Kidney capillary endothelial cell (primary cell): ENCODE results near the gene SRGAP1.
A peak's percentile ranks its signal among the peaks of the same experiment; 100 is the strongest.
"Not testable (repeated sequence)": the region's sequence is repeated elsewhere in the genome, so short reads cannot be mapped to it uniquely, and the experiment has no call there.

ENCODE experiments used
- DNase-seq: peaks from one replicate; pipeline ENCODE4 v3.0.0-alpha.2; 2018; ENCODE audit warnings: low spot score

The SRGAP1 gene

GRCh38 chr12:64009321-64010068, 165.0 kb downstream of the SRGAP1 start:
- DNase-seq, result no peak

DNA sequence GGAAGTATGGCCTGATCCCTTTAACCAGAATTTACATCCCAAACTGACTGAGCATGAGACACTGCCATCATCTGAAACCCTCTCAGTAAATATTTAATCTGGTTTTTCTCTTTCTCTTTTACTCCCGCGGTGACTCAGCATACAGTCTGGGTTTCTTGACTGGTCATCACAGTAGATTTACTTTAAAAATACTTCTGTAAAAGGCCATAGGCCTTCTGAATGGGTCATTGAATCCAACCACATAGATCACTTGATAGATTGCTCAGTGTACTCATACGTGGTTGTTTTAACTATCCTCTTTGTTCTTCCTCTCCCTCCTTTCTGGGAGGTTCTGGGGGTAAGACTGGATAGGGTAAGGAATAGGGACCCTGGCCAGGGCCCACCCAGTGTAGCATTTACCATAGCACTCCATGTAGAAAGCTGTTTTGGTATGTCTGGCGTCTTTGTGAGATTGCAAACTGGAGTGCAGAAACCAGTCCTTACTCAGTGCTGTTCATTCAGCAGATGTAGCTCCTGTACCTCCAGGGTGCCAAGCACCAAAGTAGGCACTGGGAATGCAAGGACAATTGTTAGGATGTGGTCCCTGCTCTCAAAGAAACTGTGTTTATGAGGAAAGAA, 165.7 kb downstream of the SRGAP1 start:
- DNase-seq, result no peak

GRCh38 chr12:64016521-64016920, 172.0 kb downstream of the SRGAP1 start:
- DNase-seq, result no peak

GRCh38 chr12:64018116-64018515, 173.6 kb downstream of the SRGAP1 start:
- DNase-seq, result not testable (repeated sequence)

DNA sequence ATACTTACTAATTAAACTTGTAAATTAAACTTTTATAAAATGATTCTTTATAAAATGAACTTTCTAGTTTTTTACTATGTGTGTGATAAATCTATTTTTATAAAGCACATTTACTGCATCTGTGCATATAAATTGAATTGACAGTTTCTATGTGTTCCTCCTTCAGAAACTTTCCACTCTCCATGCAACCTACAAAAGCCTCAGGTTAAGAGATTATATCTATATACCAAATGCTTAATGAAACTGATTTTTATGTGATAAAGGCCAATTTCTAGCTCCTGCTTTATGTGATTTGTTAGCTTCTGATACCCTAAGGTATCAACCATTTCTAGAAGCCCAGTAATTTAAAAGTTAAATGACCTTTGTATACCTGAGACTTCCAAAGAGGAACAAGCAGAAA, 174.0 kb downstream of the SRGAP1 start:
- no peak for DNase-seq

DNA sequence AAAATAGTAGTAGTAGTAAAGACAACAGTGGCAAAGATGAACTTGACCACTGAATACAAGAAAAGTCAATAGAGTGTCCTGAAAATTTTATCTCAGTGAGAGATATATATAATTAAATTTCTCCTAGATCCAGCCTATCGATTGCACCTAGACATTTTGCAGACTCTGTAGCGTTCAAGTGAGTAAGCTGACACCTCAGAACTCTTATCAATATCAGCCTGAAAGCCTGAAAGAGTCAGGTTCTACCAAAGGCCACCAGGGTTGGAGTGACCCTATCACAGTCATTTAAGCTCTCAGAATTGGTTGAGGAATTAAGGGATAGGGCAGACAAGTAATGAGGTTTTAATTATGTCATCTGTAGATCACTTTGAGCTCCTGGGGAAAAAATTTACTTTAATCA, 174.6 kb downstream of the SRGAP1 start:
- DNase-seq, result no peak

- no peak for DNase-seq
Measured at GRCh38 chr12:64019654-64020053, 175.2 kb downstream of the SRGAP1 start.

DNA sequence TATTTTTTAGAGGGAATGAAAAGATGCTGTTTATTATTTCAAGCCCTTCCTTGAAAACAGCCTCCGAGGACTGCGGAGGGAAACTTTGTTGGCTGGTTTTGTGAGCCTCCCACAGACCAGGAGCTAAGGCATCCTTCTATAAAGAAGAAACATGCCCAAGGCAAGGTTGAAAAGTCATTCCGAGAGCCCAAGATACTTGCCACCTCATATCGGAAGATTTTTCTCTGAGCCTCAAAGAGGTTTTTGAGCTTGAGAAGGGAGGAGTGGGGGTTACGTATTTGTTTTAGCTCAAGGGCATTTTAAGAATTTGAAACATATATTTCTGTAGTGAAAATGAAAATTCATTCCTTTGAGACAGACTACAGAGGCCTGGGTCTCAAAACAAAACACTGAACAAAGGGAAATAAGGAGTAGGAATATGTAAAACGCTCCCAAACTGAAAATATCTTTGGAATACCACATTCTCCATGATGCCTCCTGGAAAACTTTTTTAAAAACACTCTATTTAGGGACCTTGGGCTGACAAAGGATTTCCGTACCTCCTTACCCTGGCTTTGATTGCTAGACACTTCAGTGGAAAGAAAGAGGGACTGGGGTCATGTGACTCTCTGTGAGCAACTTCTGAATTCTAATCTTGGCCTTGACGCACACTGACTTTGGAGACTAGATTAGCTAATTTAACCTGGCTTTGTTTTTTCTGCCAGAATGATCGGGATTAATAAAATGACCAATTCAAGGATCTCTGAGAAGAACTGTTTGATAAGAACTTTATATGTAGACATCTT, 180.9 kb downstream of the SRGAP1 start:
- no peak for DNase-seq

- DNase-seq, result no peak
Measured at GRCh38 chr12:64027311-64027710, 182.8 kb downstream of the SRGAP1 start.

DNA sequence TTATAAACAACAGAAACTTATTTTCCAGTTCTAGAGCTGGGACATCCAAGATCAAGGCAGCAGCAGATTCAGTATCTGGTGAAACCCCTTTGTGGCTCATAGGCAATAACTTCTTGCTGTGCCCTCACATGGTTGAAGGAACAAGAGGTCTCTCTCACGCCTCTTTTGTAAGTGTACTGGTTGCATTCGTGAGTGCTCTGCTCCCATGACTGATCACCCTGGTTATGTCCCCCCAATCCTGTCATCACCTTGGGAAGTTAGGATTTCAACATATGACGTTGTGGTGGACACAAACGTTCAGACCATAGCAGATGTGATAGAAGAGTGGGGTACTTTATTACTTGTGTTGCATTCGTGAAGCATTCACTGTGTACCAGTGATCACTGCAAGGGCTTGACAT, 184.0 kb downstream of the SRGAP1 start:
- DNase-seq, result no peak

DNA sequence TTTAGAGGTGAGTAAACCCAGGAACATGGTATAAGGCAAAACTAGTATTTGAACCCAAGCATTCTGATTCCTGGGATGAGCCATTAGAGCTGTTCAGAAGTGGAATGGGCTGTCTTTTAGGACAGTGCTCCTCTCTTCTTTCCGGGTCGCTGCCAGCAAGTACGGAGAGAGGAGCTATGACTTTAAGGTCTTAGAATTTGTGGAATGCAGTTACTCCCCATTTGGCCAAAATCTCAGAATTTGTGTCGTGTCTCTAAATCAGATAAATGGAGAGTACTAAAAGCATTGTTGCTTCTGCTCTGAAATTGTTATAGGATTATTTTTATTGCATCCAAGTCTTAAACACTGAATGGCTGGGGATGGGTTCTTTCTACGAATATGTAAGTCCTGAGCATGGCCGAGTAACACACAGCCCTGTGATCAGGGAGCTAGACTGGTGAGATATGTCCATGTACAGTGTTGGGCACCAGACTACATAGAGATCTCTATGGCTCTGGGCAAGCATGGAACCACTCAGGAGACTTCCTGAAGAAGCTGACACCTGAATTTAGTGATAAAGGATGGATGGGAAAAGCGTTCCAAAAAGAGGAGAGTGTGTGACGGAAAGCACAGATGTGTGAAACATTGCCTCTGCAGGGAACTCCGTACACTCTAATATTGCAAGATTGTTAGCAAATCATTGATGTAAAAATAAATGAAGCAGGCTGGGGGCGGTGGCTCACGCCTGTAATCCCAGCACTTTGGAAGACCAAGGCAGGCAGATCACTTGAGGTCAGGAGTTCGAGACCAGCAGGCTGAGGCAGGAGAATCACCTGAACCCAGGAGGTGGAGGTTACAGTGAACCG, 184.7 kb downstream of the SRGAP1 start:
- DNase-seq, result no peak

DNA sequence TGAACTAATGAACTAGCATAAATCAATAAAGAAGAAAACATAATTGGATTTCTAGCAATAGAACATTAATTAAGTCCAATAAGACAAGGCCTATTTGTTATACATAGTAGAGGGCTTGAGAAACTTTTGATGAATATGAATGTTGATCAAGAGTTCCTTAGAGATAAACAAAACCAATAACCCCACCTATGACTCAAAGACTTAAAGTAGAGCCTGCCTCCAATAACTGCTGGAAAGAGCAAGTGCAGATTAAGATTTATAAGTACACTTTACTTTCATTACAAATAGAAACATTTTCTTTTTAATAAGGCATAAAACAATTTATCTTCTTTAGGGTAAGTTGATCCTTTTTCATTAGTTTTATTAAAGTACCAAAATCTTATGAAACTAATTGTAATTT, 185.7 kb downstream of the SRGAP1 start:
- no peak for DNase-seq

GRCh38 chr12:64034056-64034455, 189.6 kb downstream of the SRGAP1 start:
- DNase-seq, result not testable (repeated sequence)

DNA sequence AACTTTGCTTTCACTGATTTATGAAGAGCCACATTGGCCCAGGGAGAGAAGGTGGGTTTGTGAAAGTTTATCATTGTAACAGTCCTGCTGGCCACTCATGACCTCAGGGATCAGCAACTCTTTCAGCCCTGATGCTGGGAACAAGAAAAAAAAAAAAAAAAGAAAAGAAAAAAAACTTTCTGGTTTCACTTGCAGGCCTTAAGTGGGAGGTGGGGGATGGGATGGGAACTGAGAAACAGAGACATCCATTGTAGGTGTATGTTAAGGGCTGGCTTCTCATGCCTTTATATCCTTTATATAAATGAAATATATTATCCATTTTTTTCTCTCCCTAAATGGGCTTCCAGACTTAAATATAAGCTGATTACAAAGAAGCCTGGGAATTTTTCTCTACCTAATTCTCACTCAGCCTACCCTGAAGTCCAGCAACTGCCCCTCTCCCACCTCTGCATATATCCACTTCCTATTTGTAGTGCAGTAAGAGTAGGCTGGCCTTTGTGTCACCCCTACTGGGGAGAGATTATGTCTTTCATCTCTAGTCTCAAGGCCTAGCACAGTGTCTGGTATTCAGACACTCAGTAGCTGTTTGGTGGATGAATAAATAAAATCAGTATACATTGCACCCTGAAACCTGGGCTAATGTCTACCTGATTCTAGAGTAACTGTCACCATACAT, 190.5 kb downstream of the SRGAP1 start:
- no peak for DNase-seq

- no peak for DNase-seq
Measured at GRCh38 chr12:64036414-64036813, 191.9 kb downstream of the SRGAP1 start.

- DNase-seq, result peak; percentile 1
Measured at GRCh38 chr12:64039281-64039871, 194.9 kb downstream of the SRGAP1 start.

DNA sequence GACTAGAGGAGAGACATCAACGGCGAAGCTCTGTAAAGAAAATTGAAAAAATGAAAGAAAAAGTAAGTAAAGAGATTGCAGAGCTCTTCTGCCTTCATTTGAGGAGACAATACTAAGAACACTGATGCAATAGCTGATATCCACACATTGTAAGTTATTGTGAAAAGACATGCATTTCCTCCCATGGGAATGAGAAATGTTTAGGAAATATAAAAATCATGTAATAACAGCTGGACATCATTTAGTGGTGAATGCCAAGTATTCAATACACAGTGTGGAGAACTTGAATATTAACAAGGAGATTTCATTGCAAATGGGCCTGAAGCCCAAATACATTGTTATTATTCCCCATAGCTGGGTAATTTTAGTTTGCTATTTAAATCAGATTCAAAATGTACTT, 198.4 kb downstream of the SRGAP1 start:
- DNase-seq, result no peak

DNA sequence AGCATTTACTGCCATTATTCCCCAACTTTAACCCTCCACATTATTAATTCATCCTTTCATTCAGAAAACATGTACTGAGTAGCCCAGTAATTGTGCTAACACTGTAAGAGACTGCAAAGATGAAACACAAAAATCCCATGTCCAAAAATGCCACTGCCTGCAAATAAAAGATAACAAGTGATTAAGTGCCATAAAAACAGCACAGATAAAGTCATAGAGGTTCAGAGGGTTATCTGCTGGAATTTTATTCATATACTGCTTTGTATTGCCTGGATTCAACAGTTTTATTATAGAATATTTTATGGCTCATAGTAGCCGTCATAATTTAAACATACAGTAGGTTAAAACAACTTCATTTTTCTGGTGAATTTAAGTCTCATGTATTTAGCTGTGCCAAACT, 199.7 kb downstream of the SRGAP1 start:
- DNase-seq, result no peak

- no peak for DNase-seq
Measured at GRCh38 chr12:64051057-64051456, 206.6 kb downstream of the SRGAP1 start.

- no peak for DNase-seq
Measured at GRCh38 chr12:64053117-64053516, 208.6 kb downstream of the SRGAP1 start.

GRCh38 chr12:64054079-64054520, 209.6 kb downstream of the SRGAP1 start:
- DNase-seq, result no peak
